Posterior vena cava (tissue), 2 donors: ENCODE data around the gene TMEM184C. TPM values are rescaled to one million over a fixed set of nuclear protein-coding genes. Genes with fewer than 3 reads are reported as not detected.
A peak's percentile ranks its signal among the peaks of the same experiment; 100 is the strongest.

Experiments
- DNase-seq: peaks from one replicate; pipeline ENCODE4 v3.0.0-alpha.2; 2020; ENCODE audit warnings: low spot score
- intact Hi-C, 2 donors: fragments of 100-400 bp; cut with DNase I; formaldehyde crosslinking; loops; one replicate each; pipeline versions ENCODE4 v1.14.1 to v1.14.2; 2022 to 2023
- total RNA-seq, 2 donors: library from RNA; stranded (reverse); fragmentation: NEBNext Ultra II Directional; extraction: Animal tissue kit (Norgen Biotek cat#: 25700); gene quantifications; one replicate each; pipeline ENCODE4 v1.2.1, GENCODE V29; 2021
- donor health status: DM: yes; HTN: yes; CAD: no.
- donor health status: DM: yes; HTN: yes; CAD: no.

The TMEM184C gene
- total RNA-seq, 2 donors from 2014 or later, result 22.8 to 23.8 TPM

DNA sequence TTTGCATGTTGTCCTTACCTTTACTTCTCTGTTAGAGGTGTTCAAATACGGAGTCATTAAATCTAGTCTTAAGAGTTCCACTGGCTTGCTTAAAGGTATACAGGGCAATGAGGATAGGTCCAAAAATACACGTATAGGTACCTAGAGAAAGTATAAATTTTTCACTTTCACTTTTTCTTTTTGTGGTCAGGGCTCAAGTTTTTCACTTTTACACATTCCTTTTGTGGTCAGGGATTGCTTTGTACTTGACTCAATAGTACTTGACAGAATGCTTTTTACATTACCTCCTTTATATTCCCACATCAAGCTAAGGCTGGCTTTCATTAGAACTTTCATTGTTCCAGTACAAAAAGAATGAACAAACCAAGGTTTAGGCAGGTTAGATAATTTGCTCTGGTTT, 21.7 kb downstream of the TMEM184C start:
- intact Hi-C loops, result no loop called here
- no peak for DNase-seq

DNA sequence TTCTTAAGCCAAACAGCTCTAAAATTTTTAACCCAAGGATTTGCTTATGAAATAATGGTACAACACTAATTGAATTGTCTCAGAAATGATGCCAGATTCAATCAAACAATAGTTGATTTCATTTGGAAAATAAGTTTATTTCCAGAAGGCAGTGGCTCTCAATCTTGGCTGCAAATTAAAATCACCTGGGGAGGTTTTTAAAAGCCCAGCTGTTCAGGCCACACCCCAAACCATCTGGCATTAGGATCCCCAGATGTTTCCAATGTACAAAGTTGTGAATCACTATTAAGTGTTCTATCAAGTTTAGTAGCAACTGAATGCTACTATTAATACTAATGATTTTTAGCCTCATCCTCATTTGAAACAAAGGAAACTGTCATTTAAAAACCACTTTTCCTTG, 22.2 kb downstream of the TMEM184C start:
- intact Hi-C loops, result no loop called here
- no peak for DNase-seq

DNA sequence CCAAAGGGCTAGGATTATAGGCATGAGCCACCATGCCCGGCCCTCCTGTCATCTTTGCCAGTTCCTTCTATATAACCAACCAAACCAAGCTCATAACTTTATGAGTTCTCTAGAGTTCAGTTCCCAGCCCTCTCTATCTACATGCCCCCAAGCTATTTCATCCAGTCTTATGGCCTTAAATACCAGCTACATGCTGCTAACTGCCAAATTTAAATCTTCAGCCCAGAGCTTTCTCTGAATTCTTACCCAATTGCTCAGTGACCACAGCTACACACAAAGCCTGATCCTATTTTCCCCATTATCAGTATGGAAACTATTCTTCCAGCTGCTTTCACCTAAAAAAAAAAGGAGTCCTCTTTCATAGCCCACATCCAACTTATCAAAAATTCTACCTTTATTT, 23.1 kb downstream of the TMEM184C start:
- DNase-seq, result no peak
- intact Hi-C loops, result no loop called here

DNA sequence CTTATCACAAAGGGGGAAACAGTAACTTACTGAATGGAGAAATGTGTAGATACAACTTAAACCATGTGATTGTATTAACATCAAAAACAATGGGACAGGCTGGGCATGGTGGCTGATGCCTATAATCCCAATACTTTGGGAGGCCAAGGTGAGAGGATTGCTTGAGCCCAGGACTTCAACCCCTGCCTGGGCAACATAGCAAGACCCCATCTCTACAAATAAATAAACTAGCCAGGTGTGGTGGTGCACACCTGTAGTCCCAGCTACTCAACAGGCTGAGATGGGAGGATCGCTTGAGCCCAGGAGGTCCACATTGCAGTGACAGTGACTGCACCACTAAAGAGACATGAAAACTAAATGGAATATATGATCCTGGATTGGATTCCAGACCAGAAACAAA, 26.4 kb downstream of the TMEM184C start:
- intact Hi-C loops, result loop anchor here in 1 of 2 donors (2.0 kb wide), 1 partner anchor 27 kb away; the partner anchor contains the start of gene TMEM184C
- DNase-seq, result no peak

DNA sequence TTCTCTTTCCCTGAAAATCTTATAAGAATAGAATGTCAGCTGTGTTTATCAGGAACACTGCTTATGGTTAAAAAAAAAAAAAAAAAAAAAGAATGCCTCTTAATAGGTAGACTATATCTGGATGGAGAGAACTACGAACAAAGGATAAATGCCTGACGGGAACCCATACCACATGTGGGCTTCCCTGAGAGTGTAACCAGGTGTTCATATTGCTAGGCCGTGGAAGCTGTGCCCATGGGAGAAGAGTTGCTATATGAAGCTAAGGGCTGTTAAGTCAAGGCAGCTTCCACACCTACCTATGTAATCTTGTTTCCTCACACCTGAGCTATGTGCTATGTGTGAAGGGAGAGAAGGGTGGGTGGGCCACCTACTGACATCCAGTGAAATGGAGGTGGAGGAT, 27.3 kb downstream of the TMEM184C start:
- no peak for DNase-seq
- intact Hi-C loops, result loop anchor here in 1 of 2 donors (2.0 kb wide), 1 partner anchor 28 kb away; the partner anchor contains the start of gene TMEM184C

DNA sequence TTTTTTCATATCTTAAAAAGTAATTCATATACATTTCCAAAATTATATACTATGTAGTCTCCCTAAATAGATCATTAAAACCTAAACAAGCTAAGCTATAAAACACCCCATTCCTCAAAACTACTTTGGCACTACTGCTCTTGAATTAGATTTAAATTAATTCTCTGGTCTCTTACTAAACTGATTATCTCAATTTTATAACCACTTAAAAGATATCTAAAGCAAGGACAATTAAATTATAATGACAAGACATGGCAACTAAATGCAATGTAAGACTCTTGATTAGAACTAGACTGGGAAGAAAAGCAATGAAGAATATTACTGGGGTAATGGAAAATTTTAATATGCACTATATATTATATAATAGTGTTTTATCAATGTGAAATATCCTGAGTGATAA, 27.9 kb downstream of the TMEM184C start:
- intact Hi-C loops, result loop anchor here in 1 of 2 donors (2.0 kb wide), 1 partner anchor 28 kb away; the partner anchor contains the start of gene TMEM184C
- no peak for DNase-seq

DNA sequence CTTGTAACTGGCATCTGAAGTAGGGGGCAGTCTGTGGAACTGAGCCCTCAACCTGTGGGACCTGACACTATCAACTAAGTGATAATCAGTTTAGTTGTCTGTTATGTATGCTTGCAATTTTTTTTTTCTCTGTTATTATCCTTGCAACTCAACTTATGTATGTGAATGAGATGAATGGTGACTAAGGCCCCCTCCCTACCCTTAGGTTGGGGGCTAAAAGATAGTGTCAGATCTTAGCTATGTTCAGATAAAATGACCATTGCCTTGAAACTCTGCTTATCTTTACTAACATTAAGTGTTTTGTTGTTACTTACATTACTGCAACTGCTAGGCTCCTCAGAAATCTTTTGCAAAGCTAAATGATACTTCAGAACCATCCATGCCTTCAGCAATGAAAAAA, 31.5 kb downstream of the TMEM184C start:
- intact Hi-C loops, result no loop called here
- DNase-seq, result no peak

DNA sequence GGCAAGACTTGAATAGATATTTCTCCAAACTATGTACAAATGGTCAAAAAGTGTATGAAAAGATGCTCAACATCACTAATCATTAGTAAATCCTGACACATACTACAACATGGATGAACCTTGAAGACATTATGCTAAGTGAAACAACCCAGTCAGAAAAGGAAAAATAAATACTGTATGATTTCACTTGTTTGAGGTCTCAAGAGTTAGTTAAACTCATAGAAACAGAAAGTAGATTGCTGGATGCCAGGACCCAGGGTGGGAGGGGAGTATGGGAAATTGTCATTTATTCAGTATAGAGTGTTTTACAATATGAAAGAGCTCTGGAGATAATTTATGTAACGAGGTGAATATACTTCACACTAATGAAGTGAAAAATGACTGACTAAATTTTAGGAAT, 34.4 kb downstream of the TMEM184C start:
- intact Hi-C loops, result no loop called here

DNA sequence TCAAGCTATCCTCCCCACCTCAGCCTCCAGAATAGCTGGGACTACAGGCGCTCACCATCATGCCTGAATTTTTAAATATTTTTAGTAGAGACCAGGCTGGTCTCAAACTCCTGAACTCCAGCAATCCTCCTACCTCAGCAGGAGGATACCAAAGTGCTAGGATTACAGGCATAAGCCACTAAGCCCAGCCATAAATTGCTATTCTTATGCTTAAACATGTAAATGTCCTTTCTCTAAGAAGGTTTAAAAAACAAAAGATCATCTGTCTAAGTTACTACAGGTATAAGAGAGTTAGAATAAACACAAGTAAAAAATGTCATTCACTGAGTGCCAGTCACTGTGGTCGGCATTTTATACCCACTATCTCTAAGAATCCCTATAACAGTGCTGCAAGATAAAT, 38.4 kb downstream of the TMEM184C start:
- no peak for DNase-seq
- intact Hi-C loops, result no loop called here

More for the DNA sequence above, 34.4 kb downstream of the TMEM184C start:
- no peak for DNase-seq

DNA sequence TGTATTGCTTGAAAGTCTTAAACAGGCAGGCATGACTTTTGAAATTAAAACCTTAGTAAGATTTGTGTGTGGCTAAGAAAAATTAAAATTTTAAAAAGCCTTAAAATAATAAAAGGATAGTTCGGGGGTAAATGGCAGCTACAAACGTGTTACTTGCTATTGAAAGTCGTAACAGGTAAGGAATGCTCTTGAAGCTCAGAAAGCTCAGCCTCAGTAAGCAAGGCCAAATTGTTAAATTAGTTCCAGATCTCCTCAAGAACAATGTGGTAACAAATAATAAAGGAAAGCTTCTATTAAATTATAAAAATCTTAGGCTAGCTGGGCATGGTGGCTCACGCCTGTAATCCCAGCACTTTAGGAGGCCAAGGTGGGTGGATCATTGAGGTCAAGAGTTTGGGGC, 41.3 kb downstream of the TMEM184C start:
- DNase-seq, result no peak
- intact Hi-C loops, result no loop called here

DNA sequence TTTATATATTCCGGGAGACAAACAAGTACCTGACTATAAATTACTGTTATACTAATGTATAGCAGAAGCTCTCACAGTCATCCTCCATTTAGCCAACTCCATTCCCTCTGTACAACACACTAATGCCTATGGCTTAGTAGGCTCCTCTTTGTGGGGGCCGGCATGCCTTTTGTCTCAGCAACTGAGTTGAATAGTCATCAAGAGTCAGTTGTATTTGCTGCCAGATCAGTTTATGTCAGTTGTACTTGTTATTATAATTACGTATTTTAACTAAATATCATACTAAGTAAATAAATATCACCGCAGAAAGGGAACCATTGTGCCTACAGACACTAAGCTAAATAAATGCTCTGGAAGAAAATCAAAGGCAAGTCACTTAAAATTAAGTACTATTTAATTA, 56.9 kb downstream of the TMEM184C start:
- DNase-seq, result no peak
- intact Hi-C loops, result no loop called here

DNA sequence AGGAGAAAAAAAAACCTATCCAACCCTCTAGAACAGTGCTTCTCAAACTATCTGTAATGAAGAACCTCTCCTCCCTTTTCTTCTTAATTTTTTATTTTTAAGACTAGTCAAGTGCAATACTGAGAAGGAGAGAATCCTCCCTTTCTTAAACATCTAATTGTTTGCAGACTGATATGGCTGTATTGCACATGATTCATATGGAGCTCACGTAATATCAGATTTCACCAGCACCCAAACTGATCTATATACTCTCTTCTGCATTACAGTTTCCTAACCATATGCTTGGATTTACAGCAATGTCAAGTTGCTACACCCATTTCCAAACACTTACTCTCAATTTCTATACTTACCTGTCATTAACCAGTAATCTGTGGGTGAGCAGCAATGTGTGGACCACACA, 57.3 kb downstream of the TMEM184C start:
- intact Hi-C loops, result no loop called here
- DNase-seq, result no peak

DNA sequence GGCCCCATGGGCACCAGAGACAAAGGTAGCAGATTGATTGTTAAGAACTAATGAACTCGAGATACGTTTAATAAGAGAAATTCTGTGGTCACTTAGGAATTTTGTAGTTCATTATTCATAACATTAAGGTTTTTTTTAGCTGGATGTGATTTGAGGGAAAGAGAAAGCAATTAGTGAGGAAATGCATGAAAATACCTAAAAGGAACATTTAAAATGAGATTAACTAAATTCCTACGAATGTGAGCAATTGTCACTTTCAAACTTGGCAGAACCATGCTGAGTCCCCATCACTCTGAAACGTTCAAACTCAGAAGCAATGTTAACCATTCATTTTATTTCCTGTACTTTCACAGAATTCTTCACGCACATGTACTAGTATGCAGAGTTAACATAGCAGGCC, 60.9 kb downstream of the TMEM184C start:
- intact Hi-C loops, result no loop called here

DNA sequence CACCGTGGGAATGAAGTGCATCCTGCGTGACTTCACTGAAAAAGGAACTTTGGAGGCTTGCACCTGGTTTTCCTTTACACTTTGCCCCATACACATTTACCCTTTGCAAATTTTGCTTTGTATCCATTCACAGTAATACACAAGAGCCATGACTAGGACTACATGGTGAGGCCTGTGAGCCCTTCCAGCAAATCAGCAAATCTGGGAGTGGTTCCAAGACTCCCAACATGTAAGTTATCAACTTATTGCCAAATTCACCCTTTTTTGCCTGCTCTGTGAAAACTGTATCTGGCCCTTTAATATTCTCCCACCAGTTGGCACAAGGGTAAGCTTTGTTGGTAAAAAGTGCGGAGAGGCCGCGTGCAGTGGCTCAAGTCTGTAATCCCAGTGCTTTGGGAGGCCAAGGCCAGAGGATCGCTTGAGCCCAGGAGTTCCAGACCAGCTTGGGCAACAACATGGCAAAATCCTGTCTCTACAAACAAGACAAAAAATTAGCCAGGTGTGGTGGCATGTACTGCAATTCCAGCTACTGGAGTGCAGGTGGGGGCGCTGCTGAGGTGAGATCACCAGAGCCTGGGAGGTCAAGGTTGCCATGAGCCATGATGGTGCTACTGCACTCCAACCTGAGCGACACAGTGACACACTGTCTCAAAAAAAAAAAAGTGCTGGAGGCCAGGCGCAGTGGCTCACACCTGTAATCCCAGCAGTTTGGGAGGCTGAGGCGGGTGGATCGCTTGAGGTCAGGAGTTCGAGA, 61.8 kb downstream of the TMEM184C start:
- intact Hi-C loops, result no loop called here
- DNase-seq, result no peak

More for the DNA sequence above, 60.9 kb downstream of the TMEM184C start:
- DNase-seq, result no peak

DNA sequence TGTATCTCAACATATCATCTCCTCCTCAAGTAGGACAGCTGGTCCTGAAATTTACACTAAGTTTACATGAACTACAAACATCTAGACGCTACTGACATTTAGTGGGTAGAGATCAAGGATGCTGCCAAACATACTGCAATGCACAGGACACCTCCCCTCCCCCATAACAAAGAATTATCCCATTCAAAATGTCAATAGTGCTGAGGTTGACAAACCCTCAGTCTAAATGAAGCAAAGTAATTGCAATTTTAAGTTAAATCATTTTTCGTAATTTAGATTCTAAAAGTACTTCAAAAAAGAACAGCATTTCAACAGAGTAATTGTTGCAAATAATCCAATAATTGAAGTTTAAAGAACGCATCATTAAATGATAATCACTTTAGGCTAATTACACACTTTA, 65.6 kb downstream of the TMEM184C start:
- DNase-seq, result no peak
- intact Hi-C loops, result no loop called here

DNA sequence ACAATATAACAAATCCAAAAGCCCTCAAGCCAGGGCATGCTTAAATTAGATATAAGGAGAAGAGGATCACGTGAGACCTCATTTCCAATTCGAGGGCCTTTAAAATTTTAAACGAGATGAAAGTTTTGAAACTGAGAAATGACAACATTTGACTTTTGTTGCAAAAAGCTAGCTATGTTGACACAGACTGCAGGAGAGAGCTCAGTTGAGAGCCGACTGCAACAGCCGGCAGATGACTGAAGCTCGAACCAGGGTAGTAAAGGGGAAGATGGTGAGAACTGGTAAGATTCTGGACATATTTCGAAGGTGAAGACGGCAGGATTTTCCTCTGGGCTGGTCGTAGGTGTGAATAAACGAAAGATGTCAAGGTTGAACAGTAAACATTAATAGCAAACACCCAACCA, 66.0 kb downstream of the TMEM184C start:
- intact Hi-C loops, result no loop called here
- no peak for DNase-seq

DNA sequence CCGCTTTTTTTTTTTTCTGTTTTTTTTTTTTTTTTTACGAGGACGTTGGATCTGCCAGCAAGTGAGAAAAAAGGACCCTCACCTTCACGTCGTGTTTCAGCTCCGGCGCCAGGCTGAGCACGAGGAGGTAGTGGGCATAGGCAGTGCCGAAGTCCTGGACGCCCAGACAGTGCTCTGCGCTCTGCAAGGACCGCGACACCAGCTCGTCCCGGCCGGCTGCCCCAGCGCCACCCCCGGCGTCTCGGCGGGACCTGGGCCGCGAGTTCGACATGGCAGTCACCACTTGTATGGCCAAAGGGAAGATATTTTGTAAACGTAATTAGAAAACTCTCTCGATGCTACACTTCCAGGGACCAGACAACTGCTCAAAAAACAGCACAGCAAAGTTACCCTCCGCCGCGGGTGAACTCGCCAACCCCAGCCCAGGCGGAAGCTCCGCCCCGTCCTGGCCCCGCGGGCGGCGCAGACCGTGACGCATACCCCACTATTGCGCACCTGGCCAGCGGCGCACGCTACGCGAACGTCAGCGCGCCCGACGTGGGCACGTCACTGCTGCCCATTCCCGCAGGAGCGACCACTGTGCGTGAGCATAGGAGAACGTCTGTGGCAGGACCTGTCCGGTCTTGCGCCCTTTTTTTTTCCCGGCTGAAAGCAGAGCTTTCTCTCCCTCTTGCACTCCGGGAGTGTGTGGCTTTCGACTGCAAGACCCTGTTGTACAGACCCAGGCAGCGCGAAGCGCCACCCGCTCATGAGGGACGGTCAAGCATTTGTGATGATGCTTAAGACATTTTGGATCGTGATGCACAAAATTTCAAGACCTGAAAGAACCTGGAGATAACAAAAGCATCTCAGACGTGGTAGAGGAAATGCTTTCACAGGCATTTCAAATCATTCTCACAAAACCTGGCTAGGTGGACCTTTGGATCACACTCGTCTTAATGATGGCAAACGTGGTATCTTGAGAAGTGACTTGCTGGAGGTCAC, 66.8 kb downstream of the TMEM184C start, which contains the start of gene PRMT9:
Gene PRMT9, minus strand, starts transcription at position 447 of the 984 bp plus-strand sequence. Its CDS starts 176 bp downstream, at position 271.
- peak; percentile 97 for DNase-seq
- intact Hi-C loops, result no loop called here

DNA sequence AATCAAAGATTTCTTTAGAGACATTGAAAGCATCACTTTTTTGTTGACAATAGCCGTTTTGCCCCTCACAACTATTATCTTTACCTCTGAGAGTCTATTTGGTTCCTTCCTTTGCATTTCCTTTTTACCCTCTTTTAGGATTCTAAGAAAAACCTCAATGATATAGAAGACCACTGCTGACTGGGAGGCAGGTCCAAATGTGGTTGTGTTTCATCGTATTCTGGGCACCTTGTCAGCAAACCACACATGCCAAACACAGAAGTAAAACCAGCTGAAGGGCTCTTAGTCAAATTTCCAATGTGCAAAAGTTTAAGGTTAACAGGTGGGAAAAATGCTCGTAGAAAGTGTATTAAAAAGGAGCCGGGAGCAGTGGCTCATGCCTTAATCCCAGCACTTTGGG, 71.9 kb downstream of the TMEM184C start:
- DNase-seq, result no peak
- intact Hi-C loops, result no loop called here

DNA sequence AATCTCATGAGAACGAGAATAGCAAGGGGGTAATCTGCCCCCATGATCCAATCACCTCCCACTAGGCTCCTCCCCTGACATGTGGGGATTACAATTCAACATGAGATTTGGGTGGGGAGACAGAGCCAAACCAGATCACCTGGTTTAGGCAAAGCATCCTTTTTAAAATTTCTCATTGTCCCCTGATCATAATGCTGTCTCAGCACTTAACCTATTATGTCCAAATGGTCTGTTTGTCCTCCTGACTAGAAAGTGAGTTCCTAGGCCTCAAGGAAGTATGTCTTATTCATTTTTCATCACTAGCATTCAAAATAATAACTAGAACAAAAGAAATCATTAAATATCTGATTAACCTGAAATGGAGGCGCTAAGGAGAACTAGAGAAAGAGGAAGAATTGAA, 74.6 kb downstream of the TMEM184C start:
- DNase-seq, result no peak
- intact Hi-C loops, result no loop called here

DNA sequence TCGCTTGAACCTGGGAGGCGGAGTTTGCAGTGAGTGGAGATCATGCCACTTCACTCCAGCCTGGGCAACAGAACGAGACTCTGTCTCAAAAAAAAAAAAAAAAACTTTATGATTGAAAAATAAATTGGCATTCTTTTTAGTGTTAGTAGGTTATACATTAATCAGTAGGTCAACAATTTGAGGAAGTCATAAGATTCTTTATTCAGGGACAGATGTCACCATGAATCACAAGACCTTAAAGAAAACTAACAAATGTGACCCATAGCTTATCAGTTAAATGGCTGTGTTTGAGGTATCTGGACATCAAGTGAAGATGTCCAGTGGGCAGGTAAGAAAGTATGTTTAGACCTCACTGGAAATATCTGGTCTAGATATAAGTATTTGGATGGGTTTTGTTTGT, 76.0 kb downstream of the TMEM184C start:
- intact Hi-C loops, result no loop called here

More for the DNA sequence above, 76.0 kb downstream of the TMEM184C start:
- no peak for DNase-seq
